Loucy (cell line): ENCODE data around the gene PROS1.
"Not testable (repeated sequence)": the region's sequence is repeated elsewhere in the genome, so short reads cannot be mapped to it uniquely, and the experiment has no call there.

Experiments
- EZH2phosphoT487 ChIP-seq: fragments of 200-600 bp; IDR thresholded peaks from 2 replicates; pipeline ENCODE4 v1.6.1; 2018; ENCODE audit warnings: antibody characterized with exemption, mild to moderate bottlenecking, moderate library complexity, borderline replicate concordance
- TF ChIP-seq, protein P1 (sequence below): fragments of 200-600 bp; sonication (generic); conservative IDR thresholded peaks from 2 replicates; pipeline ENCODE4 v1.5.1; 2014; ENCODE audit warnings: mild to moderate bottlenecking, antibody characterized with exemption, low read length

DNA sequence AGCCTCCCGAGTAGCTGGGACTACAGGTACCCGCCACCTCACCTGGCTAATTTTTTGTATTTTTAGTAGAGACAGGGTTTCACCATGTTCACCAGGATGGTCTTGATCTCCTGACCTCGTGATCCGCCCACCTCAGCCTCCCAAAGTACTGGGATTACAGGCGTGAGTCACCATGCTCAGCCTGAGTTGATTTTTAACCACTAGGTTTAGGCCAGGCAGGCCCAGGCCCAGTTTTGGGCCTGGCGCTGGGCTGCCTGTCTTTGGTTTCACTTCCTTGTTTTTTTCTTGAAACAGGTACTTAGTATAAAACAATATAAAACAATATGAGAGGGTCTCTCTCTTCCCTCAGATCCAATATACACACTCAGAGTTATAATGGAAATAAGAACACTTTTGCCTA, 36.2 kb downstream of the PROS1 start:
- TF ChIP-seq, protein P1, sequence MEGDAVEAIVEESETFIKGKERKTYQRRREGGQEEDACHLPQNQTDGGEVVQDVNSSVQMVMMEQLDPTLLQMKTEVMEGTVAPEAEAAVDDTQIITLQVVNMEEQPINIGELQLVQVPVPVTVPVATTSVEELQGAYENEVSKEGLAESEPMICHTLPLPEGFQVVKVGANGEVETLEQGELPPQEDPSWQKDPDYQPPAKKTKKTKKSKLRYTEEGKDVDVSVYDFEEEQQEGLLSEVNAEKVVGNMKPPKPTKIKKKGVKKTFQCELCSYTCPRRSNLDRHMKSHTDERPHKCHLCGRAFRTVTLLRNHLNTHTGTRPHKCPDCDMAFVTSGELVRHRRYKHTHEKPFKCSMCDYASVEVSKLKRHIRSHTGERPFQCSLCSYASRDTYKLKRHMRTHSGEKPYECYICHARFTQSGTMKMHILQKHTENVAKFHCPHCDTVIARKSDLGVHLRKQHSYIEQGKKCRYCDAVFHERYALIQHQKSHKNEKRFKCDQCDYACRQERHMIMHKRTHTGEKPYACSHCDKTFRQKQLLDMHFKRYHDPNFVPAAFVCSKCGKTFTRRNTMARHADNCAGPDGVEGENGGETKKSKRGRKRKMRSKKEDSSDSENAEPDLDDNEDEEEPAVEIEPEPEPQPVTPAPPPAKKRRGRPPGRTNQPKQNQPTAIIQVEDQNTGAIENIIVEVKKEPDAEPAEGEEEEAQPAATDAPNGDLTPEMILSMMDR, result not testable (repeated sequence)
- not testable (repeated sequence) for TF ChIP-seq EZH2phosphoT487
